GM18526 (cell line): Measurements from ENCODE around the gene LRSAM1.

Experiments
- POLR2A ChIP-seq: IDR thresholded peaks from 3 replicates; pipeline ENCODE4 v1.6.1; 2011; ENCODE audit not compliant: insufficient read length; ENCODE audit errors: extremely low read depth

LRSAM1 gene

DNA sequence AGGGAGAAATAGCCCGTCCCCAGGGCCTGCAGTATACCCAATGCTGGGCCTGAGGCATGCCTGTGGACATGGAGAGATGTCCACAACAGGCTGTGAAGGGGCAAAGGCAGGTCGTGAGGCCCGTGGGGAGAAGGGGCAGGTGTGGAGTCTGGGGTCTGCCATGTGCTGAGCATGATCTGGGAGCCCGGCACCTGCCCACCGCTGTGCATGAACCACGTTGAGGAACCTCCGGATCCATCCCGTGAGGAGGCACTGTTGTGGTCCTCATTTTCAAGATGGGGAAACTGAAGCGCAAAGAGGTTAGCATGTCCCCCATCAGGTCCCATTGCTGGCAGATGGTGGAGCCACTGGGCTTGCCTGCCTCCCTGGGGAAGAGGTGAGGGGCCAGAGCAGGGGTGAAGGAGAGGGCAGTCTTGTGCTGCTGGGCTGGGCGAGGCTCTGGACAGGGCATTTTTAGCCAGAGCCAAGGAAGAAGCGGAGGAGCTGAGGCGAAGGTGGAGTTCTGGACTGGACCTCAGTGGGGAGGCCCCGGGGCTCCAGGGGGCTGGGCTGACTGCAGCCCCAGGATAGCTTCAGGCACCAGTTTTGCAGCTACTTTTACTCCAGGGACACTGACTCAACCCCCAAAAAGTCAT is 46.5 kb downstream of the LRSAM1 start:
- TF ChIP-seq POLR2A: no peak

DNA sequence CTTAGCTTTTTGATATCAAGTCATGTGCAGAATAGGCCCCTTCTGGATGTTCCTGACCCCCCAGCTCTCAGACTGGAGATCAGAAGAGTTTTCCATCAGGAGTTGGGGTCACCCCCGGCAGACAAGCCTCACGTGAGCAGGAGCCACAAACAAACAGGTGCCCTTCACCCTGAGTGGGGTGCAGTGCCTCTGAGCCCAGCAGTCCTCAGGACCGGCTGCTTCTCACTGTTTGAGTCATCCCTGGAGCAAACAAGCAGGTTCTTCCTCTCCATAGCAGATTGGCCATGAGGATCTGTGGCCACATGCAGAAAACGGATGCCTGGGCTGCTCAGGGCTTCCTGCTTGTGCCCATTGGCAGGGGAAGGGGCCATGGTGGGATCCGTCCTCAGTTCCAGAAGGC is 47.0 kb downstream of the LRSAM1 start:
- TF ChIP-seq POLR2A: no peak

DNA sequence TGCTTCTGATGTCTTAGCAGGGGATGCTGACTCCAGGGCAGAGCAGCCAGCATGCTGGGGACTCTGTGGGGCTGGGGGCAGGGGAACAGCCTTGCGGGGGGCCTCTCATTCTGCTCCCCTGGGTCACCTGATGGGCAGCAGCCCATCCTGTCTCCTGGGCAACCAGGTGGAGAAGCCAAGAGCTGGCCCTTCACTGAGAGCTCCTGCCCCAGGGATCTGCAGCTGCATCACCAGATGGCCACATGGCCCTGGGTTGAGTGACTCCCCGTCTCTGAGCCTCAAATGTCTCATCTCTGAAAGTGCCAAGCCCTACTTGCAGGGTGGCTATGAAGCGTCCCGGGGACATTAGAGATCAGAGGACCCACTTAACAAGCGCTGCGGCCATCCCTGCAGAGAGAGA is 49.1 kb downstream of the LRSAM1 start:
- no peak for TF ChIP-seq POLR2A

DNA sequence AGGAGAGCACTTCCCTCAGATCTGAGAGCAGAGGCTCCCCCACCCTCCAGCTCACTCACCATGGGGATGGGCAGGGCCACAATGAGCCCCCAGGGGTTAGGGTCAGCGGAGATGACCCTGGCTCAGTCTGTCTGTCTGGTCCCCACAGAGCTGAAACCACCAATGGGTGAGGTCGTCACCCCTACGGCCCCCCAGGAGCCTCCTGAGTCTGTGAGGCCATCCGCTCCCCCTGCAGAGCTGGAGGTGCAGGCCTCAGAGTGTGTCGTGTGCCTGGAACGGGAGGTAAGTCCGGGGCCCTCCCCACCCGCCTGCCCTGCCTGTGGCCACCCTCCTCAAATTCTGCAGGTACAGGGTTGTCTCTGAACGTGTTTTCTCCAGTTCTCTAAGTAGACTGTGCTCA is 49.6 kb downstream of the LRSAM1 start:
- TF ChIP-seq POLR2A: no peak

DNA sequence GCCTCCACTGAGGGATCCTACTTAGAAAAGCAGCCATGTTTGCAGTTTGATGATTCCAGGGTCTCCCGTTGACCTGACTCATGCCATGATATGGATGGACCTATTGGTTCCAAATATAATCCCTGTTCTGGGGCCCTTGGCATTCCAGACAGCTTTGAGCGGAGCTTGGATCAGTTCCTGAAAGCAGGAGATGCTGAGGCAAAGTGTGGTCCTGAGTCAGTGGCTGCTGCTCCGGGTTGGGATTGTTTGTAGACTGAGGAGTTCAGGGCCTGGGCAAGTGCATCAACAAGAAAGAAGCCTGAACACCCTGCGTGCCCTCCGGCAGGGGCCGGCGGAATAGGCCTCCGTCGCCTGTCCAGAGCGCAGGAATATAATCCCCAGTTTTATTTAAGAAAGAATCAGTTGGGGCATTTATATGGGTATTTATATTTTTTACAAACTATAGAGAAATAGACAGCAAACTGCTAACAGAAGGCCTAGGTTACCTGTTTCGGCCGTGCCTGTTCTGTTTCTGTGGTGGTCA is 50.6 kb downstream of the LRSAM1 start:
- TF ChIP-seq POLR2A: no peak

DNA sequence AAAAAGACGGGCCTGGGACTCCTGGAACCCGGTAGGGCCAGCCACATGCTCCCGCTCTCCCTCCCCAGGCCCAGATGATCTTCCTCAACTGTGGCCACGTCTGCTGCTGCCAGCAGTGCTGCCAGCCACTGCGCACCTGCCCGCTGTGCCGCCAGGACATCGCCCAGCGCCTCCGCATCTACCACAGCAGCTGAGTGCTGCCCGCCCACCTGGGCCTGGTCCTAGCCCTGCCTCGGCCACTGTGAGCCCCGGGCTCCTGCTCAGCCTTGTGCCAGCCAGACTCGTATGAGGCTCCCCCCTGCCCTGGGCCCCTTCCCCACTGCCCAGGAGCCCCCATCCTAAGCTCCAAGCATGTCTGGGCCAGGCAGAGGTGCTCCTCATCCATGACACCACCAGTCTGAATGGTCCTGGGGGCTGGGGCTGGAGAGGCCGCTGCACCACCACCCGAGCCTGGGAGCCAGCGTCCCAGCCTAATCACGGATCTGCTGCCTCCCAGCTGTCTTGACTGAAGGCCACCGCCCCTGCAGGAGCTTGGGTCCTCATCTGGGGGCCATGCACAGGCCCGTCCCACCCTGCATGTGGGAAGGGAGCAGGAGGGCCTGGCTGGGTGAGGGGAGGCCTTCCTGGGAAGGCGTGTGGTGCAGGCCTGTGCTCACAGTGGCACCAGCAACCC is 51.5 kb downstream of the LRSAM1 start:
- no peak for TF ChIP-seq POLR2A

DNA sequence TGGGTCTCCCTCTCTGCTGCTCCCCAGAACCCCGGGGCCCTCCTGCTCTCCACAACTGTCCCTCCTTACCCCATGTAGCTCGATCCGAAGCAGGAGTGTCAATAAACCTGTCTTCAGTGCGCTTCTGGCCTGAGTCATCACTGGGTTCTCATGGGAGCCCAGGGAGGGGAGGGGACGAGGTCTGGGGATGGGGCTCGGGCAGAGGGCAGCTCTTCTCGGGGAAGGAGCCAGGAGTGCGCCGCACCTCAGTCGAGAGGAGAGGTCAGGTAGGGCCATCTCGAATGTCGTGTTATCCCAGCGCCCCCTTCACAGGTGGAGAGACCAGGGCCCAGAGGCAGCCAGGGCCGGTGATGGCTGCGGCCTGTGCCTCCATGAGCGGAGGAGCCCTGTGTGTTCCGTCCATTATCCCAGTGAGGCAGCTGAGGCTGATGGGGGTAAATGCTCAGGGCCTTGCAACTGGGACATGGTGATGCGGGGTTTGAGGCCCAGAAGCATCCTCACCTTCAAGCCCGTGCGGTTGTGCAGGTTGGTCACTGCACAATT is 52.1 kb downstream of the LRSAM1 start:
- no peak for TF ChIP-seq POLR2A

DNA sequence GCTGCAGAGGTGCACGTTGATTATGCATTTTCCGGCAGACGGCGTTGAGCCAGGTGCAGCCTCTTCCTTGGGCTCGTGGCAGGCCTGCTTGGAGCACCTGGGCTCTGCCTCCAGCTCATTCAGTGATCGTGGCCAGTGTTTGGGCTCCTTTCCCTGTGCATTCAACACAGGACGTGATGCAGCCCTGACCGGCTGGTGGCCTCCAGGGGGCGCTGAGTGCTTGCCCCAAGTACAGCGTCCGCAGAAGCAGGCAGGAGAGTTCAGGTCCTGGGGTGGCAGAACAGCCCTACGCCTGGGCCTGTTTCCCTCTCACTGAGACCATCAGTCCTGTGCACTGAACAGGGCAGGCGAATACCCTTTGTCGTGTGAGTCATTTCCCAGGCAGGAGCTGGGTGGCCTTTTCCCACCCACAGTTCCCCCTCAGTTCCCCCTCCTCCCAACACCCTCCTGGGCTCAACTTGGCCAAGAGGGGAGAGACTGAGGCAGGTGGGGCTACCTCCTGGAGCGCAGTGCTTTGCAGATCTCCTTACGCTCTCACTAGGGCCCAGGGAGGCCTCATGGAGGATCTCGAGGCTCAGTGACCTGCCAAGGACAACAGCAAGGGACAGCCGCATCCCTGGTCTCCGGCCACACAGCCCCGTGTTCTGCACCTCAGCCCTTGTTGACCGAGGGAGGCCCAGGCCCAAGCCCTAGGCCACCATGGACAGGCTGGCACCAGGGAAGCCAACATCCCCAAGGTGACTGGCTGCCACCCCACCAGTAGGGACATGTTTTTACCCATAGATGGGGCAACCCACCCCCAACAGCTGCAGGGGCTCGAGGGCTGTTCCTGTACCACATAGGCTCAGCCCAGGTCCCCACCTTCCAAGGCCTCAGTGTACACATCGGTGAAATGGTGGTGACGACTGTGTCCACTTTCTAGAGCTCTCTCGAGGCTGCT is 52.9 kb downstream of the LRSAM1 start:
- TF ChIP-seq POLR2A: no peak

DNA sequence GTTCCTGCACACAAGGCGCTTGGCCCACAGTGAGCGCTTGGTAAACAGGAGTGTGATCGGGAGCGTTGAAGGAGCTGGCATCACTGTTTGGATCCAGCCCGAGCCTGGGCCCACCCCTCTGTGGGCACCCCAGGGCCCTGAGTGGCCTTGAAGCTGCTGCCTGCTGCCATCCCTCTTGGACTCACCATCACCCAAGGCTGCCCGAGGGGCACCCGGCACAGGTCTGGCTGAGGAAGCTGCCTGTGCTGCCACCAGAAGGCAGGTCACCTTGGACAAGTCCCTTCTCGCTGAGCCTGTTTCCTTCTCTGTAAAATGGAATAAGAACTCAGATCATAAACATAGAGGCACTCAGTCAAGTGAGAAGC is 53.6 kb downstream of the LRSAM1 start:
- TF ChIP-seq POLR2A: no peak

DNA sequence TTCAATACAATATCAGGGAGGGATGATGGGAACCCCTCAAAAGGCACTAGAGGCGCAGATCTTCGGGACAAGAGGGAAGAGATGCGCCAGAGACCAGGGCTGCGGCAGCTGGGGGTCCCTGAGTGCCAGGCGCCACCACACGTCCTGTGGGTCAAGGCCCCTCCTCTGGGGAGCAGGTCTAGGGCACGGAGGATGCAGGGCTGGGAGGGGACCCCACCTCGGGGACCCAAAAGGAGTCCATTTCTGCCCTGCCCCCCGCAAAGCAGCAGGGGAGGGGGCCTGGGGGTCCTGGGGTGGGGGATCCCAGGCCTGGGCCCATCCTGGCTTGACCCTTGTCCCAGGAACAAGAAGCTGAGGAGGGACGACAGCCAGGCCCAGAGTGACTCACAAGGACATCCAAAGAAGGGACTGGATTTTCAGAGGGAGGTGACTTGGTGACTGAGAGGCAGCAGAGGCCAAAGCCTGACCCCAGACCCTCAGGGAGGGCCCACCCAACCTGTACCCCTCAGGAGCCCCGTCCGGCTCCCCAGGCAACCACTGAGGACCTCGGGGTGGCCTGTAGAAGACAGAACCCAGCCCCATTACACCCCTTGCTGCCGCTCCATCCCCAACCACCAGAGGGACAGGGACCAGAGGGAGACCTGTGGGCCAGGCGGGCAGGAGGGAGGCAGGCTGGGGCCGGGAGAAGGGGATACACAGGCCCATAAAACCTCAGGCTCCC is 54.2 kb downstream of the LRSAM1 start:
- TF ChIP-seq POLR2A: no peak

DNA sequence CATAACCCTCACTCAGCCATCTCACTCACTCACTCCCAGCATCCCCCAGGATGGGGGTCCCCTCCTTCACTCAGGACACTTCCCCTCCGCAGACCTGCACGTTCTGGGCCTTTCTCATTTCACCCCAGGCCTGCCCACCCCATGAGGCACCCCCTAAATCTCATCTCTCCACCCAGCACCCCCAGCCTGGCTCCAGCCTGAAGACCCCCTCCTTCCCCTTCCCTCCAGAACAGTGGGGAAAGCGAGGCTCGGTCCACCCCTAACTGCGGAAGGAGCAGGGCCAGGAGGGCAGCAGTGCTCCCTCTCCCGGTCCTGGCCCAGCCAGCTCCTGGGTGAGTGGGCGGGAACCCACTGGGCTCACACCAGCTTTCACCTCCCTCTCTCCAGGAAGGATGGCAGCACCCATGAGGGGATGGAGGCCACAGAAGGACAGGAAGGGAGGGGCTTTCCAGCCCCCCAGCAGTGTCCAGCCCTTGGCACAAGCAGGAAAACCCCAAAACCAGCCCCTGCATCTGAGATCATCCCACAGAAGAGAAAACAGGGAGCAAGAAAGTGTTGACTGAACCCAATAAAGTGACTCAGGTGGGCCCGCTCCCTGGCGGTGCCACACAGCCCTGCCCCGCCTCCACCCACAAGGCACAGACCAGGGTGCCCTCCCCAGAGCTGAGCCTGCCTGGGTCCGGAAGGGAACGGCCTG is 55.0 kb downstream of the LRSAM1 start:
- TF ChIP-seq POLR2A: no peak

DNA sequence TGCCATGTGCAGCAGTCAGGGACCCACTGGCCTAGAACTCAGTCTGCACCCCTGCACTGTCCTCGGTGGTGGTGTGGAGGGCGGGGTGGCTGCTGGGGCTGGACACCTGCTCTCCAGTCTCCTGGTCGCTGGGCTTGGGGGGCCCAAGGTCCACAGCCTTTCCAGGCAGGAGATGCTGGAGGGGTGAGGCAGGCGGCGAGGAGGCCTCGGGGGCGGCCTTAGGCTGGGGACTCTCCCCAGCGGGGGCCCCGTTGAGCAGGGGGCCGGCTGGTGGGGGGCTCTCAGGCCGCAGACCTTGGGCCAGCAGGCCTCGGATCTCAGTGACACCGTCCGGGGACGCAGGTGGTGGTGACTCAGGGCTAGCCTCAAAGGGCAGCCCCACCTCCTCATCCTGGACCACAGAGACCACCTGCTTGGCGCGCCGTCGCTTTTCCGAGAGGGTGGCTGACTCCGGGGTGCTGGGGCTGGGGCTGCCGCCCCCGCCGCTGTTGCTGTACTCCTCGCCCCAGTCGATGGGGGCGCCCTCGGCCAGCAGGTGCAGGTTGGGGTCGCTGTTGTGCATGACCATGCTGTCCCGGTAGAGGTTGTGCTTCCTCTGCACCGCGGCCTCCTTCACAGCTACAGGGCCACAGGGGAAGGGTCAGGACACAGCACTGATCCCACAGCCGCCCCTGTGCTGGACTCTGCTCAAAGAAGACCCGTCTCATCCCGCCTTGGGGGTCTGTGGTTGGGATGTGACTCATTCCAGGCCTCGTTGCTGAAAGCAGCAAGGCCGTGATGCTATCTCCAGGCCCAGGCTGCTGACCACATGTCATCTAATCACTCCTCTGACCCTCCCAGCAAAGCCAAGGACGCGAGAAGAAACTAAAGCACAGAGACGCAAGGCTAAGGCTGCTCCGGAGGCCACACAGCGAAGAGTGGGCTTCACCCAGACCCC is 55.8 kb downstream of the LRSAM1 start:
- no peak for TF ChIP-seq POLR2A
